ENCODE results near the gene BCL11B. TPM values are rescaled to one million over a fixed set of nuclear protein-coding genes. Genes with fewer than 3 reads are reported as not detected.

BCL11B gene
- total and polyA plus RNA-seq, 4 donors: 0.04 to 0.42 (median 0.16) TPM

GRCh38 chr14:99256483-99256874 lies 15.5 kb downstream of the BCL11B start:
- Histone ChIP-seq H3K4me1 (ENCODE audit: control insufficient read depth in 4 of 4, insufficient read depth in 4 of 4, low read length in 3 of 4) (no peaks in the 10 kb centered on the region), H3K9ac (ENCODE audit: low read depth in 1 of 2, low read length in 2 of 2) (no peak overlapping the region), H3K27me3 (ENCODE audit: control insufficient read depth in 4 of 4, insufficient read depth in 4 of 4, low read length in 3 of 4) (peaks cover 0 to 3% (median 0%) of the 10 kb centered on the region in 4 donors), H3K27ac (ENCODE audit: low read depth in 1 of 2, low read length in 2 of 2) (no peak overlapping the region), H3K36me3 (ENCODE audit: control insufficient read depth in 4 of 4, insufficient read depth in 3 of 4, low read depth in 1 of 4, low read length in 3 of 4) (no peaks in the 10 kb centered on the region), H3K4me3 (ENCODE audit: low read depth in 1 of 3, low read length in 3 of 3) (no peak overlapping the region), H3K9me3 (ENCODE audit: control insufficient read depth in 4 of 4, low read length in 3 of 4) (no peaks in the 10 kb centered on the region)
- DNase-seq (ENCODE audit: low spot score): no peak
- 79% methylated on average over 5 of the region's 5 CpGs for WGBS
- TF ChIP-seq TAF1 (conservative IDR thresholded peaks at IDR 0.05): no peak
- no peak for TF ChIP-seq MAX (IDR thresholded peaks at IDR 0.05)
- no peak for TF ChIP-seq FOXA2 (IDR thresholded peaks at IDR 0.05)
- TF ChIP-seq RAD21 (IDR thresholded peaks at IDR 0.05): no peak
- TF ChIP-seq RXRA (IDR thresholded peaks at IDR 0.05): no peak
- no peak for TF ChIP-seq NR2F2 (IDR thresholded peaks at IDR 0.05)
- TF ChIP-seq JUND (IDR thresholded peaks at IDR 0.05): no peak
- TF ChIP-seq HNF4G (IDR thresholded peaks at IDR 0.05): no peak
- no peak for TF ChIP-seq FOXA1 (IDR thresholded peaks at IDR 0.05)

- TF ChIP-seq ZBTB33 (IDR thresholded peaks at IDR 0.05) (no peak), TAF1 (conservative IDR thresholded peaks at IDR 0.05) (no peak), SP1 (IDR thresholded peaks at IDR 0.05) (no peak), GABPA (IDR thresholded peaks at IDR 0.05 in 1 of 2, conservative IDR thresholded peaks at IDR 0.05 in 1 of 2) (no peak), CTCF (IDR thresholded peaks at IDR 0.05; ENCODE audit: low read depth, low read length, missing input control) (no peak), RXRA (IDR thresholded peaks at IDR 0.05) (no peak), REST (IDR thresholded peaks at IDR 0.05) (no peak), HNF4A (conservative IDR thresholded peaks at IDR 0.05) (no peak), ATF3 (IDR thresholded peaks at IDR 0.05) (no peak), MAX (IDR thresholded peaks at IDR 0.05) (no peak), FOXA1 (IDR thresholded peaks at IDR 0.05) (no peak), JUND (IDR thresholded peaks at IDR 0.05) (no peak), RAD21 (IDR thresholded peaks at IDR 0.05) (no peak), EGR1 (IDR thresholded peaks at IDR 0.05; ENCODE audit: low read depth in 2 of 2) (no peak), FOXA2 (IDR thresholded peaks at IDR 0.05) (no peak), YY1 (IDR thresholded peaks at IDR 0.05) (no peak), NR2F2 (IDR thresholded peaks at IDR 0.05) (no peak), HNF4G (IDR thresholded peaks at IDR 0.05) (no peak)
- Histone ChIP-seq H3K4me1 (ENCODE audit: control insufficient read depth in 4 of 4, insufficient read depth in 4 of 4, low read length in 3 of 4) (no peaks in the 10 kb centered on the region), H3K9me3 (ENCODE audit: control insufficient read depth in 4 of 4, low read length in 3 of 4) (no peaks in the 10 kb centered on the region), H3K9ac (ENCODE audit: low read depth in 1 of 2, low read length in 2 of 2) (no peak overlapping the region), H3K27ac (ENCODE audit: low read depth in 1 of 2, low read length in 2 of 2) (no peak overlapping the region), H3K4me3 (ENCODE audit: low read depth in 1 of 3, low read length in 3 of 3) (no peak overlapping the region), H3K36me3 (ENCODE audit: control insufficient read depth in 4 of 4, insufficient read depth in 3 of 4, low read depth in 1 of 4, low read length in 3 of 4) (no peaks in the 10 kb centered on the region), H3K27me3 (ENCODE audit: control insufficient read depth in 4 of 4, insufficient read depth in 4 of 4, low read length in 3 of 4) (peaks cover 0 to 3% (median 0%) of the 10 kb centered on the region in 4 donors)
- WGBS: 79% methylated on average over 19 of the region's 19 CpGs
- DNase-seq (ENCODE audit: low spot score): no peak
These were observed 16.1 kb downstream of the BCL11B start for GRCh38 chr14:99255621-99256482.

All from liver (tissue), 9 donors.